Measurements from ENCODE around the gene SLC7A11.

- TF ChIP-seq, protein P1, sequence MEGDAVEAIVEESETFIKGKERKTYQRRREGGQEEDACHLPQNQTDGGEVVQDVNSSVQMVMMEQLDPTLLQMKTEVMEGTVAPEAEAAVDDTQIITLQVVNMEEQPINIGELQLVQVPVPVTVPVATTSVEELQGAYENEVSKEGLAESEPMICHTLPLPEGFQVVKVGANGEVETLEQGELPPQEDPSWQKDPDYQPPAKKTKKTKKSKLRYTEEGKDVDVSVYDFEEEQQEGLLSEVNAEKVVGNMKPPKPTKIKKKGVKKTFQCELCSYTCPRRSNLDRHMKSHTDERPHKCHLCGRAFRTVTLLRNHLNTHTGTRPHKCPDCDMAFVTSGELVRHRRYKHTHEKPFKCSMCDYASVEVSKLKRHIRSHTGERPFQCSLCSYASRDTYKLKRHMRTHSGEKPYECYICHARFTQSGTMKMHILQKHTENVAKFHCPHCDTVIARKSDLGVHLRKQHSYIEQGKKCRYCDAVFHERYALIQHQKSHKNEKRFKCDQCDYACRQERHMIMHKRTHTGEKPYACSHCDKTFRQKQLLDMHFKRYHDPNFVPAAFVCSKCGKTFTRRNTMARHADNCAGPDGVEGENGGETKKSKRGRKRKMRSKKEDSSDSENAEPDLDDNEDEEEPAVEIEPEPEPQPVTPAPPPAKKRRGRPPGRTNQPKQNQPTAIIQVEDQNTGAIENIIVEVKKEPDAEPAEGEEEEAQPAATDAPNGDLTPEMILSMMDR (IDR thresholded peaks at IDR 0.05; ENCODE audit: poor library complexity, severe bottlenecking), result no peak
- TF ChIP-seq TAF1 (IDR thresholded peaks at IDR 0.05; ENCODE audit: low read depth), result no peak
- TF ChIP-seq EP300 (conservative IDR thresholded peaks at IDR 0.05; ENCODE audit: poor library complexity, severe bottlenecking), result no peak
- TF ChIP-seq EZH2 (IDR thresholded peaks at IDR 0.05; ENCODE audit: borderline replicate concordance, insufficient read depth, low read length, poor library complexity, severe bottlenecking), result no peak
- TF ChIP-seq POLR2AphosphoS5 (IDR thresholded peaks at IDR 0.05), result no peak
- no peak for TF ChIP-seq MXI1 (conservative IDR thresholded peaks at IDR 0.05; ENCODE audit: poor library complexity, severe bottlenecking)
Observed at GRCh38 chr4:138263247-138263816, 21.2 kb upstream of the SLC7A11 start.
